D721Med (cell line): Measurements from ENCODE around the gene ARFIP2.
"Not testable (repeated sequence)": the region's sequence is repeated elsewhere in the genome, so short reads cannot be mapped to it uniquely, and the experiment has no call there.

Source experiments
- DNase-seq: peaks from one replicate; pipeline ENCODE4 v3.0.0; 2011; ENCODE audit warnings: low spot score; ENCODE audit not compliant: insufficient read length
- FAIRE-seq: peaks from 2 replicates; lab custom pipeline; 2011; peaks lifted over from hg19 to GRCh38; lab: Jason Lieb, UNC
- CTCF ChIP-seq: IDR thresholded peaks from 2 replicates; pipeline ENCODE4 v1.5.1; 2012; ENCODE audit warnings: mild to moderate bottlenecking, control low read depth; ENCODE audit not compliant: insufficient read depth; ENCODE audit errors: missing control alignments

ARFIP2 gene

GRCh38 chr11:6481012-6481923, at the start of gene ARFIP2, which contains the start of gene TIMM10B:
Gene ARFIP2 (minus strand): TSS chr11:6481331. CDS start chr11:6480421, 910 bp downstream.
Gene TIMM10B (plus strand): TSS chr11:6481501. CDS start chr11:6481517, 16 bp downstream.
- DNase-seq (peak; percentile 87), FAIRE-seq (no peak)
- TF ChIP-seq CTCF: no peak

- no peak for FAIRE-seq
- TF ChIP-seq CTCF: no peak
Measured at GRCh38 chr11:6530848-6531247, 49.7 kb upstream of the ARFIP2 start.

GRCh38 chr11:6529266-6529665, 48.1 kb upstream of the ARFIP2 start:
- no peak for FAIRE-seq

More at GRCh38 chr11:6530848-6531247, 49.7 kb upstream of the ARFIP2 start:
- DNase-seq: no peak

GRCh38 chr11:6526411-6527135, 45.4 kb upstream of the ARFIP2 start:
- no peak for TF ChIP-seq CTCF
- FAIRE-seq (no peak), DNase-seq (no peak)

More at GRCh38 chr11:6529266-6529665, 48.1 kb upstream of the ARFIP2 start:
- TF ChIP-seq CTCF: no peak
- no peak for DNase-seq

GRCh38 chr11:6523253-6523652, 42.1 kb upstream of the ARFIP2 start:
- DNase-seq (no peak), FAIRE-seq (no peak)
- no peak for TF ChIP-seq CTCF

- DNase-seq, FAIRE-seq: not testable (repeated sequence)
Measured at GRCh38 chr11:6521946-6522345, 40.8 kb upstream of the ARFIP2 start.

- FAIRE-seq: no peak
- no peak for DNase-seq
- no peak for TF ChIP-seq CTCF
Measured at GRCh38 chr11:6520265-6520664, 39.1 kb upstream of the ARFIP2 start.
